ENCODE measurements around the gene PSMB4.
"Not testable (repeated sequence)": the region's sequence is repeated elsewhere in the genome, so short reads cannot be mapped to it uniquely, and the experiment has no call there.

Gene PSMB4

GRCh38 chr1:151390221-151391078 lies 8.9 kb upstream of the PSMB4 start:
- not testable (repeated sequence) for DNase-seq (ENCODE audit: low spot score)

DNA sequence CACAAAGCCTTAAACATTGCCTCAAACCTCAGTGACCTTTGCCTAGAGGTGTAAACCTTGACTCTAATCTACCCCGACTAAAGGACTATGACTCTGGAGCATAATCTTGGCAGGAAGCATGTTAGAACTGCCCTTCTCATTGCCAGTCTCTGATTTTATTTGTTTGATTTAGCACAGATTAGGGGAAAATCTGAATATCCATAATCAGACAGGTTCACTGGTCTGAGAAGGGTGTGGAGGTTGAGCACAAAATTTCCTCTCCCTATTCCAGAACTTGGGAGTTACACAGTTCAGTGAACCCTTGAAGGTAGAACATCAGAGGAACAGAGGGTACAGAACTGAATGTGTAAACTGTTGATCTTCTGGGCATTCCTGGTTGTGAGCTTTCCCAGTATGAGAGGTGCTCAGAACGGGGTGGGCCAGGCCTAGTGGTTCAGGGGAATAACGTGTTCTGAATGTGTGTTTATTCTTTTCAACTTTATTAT lies 8.3 kb upstream of the PSMB4 start:
- DNase-seq (ENCODE audit: low spot score) = no peak

DNA sequence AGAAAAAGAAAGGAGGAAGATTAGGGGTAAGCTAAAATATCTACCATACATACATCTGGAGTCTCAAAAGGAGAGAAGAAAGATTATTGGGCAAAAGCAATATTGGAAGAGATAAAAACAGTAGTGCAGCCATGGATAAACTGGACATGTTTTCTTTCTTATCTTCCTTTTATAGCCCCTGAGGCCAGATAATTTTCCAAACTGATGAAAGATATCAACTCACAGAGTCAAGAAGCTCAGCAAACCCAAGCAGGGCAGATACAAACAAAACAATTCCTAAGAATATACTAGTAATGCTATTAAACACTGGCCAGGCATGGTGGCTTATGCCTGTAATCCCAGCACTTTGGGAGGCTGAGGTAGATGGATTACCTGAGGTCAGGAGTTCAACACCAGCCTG lies 5.8 kb upstream of the PSMB4 start:
- DNase-seq (ENCODE audit: low spot score) = no peak

DNA sequence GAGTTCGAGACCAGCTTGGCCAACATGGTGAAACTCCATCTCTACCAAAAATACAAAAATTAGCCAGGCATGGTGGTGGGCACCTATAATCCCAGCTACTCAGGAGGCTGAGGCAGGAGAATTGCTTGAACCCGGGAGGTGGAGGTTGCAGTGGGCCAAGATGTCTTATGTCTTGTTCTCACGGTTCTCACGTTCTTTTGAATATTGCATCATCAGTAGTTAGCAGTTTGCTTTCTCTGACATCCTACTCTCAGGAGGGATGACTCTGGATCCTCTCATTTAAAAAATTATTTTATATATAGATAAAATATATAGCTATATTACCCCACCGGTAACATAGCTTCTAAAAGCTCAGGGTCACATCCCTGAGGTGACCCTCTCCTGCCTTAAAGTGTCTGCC lies 3.1 kb upstream of the PSMB4 start:
- DNase-seq (ENCODE audit: low spot score) = not testable (repeated sequence)

- peak; percentile 86 for DNase-seq (ENCODE audit: low spot score)
Observed at GRCh38 chr1:151401125-151401788, 1.9 kb downstream of the PSMB4 start.

GRCh38 chr1:151401860-151402259 lies 2.5 kb downstream of the PSMB4 start:
- DNase-seq (ENCODE audit: low spot score) = no peak

DNA sequence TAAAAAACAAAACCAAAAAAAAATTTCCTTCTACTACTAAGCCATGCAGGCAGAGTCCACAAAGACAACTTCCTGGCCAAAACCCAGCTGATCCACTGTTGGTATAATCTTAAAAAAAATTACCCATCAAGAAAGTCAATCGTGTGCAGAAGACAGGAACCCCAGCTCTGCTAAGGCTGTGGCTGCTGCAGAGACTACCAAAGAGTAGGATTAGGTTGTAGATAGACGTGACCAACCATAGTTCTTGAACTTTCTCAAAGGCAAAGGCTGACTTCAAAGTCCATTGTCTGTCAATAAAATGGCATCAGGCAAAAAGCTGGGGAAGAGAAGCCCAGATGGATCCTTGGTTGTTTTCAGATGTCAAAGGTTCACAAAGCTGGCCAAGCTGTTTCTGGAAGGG lies 3.4 kb downstream of the PSMB4 start:
- DNase-seq (ENCODE audit: low spot score) = no peak

GRCh38 chr1:151403612-151404011 lies 4.2 kb downstream of the PSMB4 start:
- DNase-seq (ENCODE audit: low spot score) = no peak

GRCh38 chr1:151405187-151405951 lies 6.0 kb downstream of the PSMB4 start:
- no peak for DNase-seq (ENCODE audit: low spot score)

GRCh38 chr1:151406176-151406575 lies 6.8 kb downstream of the PSMB4 start:
- peak; percentile 89 for DNase-seq (ENCODE audit: low spot score)

DNA sequence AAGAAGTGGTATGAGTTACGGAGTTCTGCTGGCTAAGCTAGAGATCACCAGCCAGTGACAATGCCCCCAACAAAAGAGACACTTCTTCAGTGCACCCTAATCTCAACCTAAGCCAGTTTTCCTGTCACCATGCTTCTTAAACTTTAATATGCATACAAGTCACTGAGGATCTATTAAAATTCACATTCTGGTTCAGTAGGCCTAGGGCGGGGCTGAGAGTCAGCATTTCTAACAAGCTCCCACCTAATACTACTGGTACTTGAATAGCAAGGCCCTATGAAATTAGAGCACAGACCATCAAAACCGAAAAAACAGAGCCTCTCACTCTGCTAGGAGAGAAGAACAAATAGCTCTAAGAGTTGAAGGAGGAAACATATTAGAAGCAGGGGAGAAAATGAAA lies 7.9 kb downstream of the PSMB4 start:
- no peak for DNase-seq (ENCODE audit: low spot score)

- DNase-seq (ENCODE audit: low spot score) = no peak
Observed at GRCh38 chr1:151408891-151409290, 9.5 kb downstream of the PSMB4 start.

DNA sequence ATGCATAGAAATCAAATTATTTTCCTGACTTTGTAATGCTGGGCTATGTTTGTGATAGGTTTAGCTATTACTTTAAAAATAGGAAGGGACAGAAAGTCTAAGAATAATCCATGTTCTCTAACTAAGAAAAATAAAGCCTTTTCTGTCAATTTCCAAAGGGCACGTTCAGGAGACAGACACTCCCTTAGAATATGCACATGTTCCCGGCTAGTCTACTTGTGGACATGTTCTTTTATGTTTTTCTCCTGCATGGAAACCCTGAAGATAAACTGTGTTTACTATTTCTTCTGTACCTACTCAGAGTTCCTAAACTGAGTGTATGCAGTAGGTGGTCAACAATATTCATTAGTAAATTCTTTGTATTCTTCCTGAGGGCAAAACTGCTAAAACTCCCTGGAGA lies 12.5 kb downstream of the PSMB4 start:
- DNase-seq (ENCODE audit: low spot score) = no peak

DNA sequence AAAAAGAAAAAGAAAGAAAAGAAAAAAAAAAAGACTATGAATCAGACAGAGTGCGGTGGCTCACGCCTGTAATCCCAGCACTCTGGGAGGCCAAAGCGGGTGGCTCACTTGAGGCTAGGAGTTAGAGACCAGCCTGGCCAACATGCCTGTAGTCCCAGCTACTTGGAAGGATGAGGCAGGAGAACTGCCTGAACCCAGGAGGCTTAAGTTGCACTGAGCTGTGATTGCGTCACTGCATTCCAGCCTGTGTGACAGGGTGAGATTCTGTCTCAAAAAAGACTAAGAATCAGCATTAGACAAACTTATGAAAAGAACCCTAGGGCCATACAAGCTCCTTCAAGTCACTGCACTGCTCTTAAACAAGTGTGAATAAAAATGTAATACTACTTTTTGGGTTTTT lies 16.9 kb downstream of the PSMB4 start:
- DNase-seq (ENCODE audit: low spot score) = no peak

DNA sequence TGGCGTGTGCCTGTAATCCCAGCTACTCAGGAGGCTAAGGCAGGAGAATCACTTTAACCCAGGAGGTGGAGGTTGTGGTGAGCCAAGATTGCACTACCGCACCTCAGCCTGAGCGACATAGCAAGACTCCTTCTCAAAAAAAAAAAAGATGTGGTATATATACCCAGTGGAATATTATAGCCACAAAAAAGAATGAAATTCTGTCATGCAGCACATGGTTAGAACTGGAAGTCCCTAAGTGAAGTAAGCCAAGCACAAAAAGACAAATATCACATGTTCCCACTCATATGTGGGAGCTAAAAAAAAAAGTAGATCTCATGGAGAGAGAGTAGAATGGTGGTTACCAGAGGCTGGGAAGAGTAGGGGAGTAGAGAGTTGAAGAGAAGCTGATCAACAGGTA lies 18.7 kb downstream of the PSMB4 start:
- no peak for DNase-seq (ENCODE audit: low spot score)

DNA sequence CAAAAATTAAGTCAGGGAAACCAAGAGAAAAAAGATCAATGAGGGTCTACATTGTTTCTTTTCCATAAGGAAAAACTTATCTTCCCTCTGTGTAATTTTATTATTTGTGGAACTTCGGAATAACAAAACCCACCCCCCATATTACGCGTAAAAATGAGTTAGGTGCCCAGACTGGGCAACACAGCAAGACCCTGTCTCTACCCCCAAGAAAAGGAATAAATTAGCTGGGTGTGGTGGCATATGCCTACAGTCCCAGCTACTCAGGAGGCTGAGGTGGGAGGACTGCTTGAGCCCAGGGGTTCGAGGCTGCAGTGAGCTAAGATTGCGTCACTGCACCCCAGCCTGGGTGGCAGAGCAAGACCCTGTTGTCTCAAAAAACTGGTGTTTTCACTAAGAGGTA lies 20.4 kb downstream of the PSMB4 start:
- DNase-seq (ENCODE audit: low spot score) = no peak

DNA sequence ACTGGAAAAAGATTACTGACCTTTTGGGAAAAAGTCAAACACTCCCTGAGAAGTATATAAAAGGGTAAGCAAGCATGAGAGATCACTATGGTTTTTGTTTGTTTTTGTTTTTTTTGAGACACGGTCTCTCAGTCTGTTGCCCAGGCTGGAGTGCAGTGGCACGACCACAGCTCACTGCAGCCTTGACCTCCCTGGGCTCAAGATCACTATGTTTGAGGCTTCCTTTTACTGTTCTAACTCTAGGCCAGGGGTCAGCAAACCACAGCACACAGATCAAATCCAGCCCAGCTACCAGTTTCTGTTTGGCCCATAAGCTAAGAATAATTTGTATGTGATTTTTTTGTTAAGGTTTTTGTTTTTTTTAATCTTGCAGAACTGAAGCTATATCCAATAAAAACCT lies 25.7 kb downstream of the PSMB4 start:
- no peak for DNase-seq (ENCODE audit: low spot score)

DNA sequence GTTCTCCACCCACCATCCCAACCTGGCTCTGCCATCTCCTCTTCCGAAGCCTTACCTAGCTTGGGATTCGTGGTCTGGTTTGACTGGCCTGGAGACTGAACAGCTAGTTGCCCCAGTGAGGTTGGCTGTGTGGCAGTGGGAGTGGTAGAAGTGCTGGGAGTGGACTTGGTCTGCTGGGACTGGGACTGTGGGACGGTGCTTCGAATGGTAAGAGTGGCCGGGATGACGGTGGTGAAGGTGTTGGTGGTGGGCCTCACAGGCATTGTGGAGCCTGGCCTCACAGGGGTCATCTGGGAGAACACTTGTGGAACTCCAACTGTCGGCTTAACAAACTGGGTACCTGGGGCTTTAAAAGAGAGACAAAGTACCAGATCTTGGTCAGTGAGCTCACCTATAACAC lies 28.7 kb downstream of the PSMB4 start:
- DNase-seq (ENCODE audit: low spot score) = no peak

- DNase-seq (ENCODE audit: low spot score) = not testable (repeated sequence)
Observed at GRCh38 chr1:151433827-151434226, 34.5 kb downstream of the PSMB4 start.

DNA sequence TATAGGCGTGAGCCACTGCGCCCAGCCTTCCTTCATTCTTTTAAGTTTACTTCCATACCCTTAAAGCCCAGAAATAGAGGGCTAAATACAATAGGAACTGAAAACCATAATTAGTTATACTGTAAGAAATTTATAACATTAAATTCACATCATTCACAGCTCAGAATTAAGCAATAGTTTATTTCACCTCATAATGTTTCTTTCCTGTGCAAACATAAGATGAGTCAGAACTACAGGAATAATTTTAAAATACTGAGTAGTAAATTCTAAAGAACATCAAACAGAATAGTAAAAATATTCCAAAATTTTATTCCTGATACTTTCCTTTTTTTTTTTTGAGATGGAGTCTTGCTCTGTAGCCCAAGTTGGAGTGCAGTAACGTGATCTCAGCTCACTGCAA lies 35.8 kb downstream of the PSMB4 start:
- no peak for DNase-seq (ENCODE audit: low spot score)

DNA sequence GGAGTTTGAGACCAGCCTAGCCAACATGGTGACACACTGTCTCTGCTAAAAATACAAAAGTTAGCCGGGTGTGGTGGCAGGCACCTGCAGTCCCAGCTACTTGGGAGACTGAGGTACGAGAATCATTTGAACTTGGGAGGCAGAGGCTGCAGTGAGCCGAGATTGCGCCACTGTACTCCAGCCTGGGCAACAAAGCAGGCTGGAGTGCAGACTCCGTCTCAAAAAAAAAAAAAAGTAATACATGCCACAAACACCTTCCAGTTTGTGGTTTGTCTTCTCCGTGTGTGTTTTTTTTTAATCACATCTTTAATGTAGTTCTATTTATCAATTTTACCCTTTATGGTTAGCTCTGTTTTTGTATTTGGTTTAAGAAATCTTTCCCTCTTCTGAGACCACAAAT lies 37.6 kb downstream of the PSMB4 start:
- no peak for DNase-seq (ENCODE audit: low spot score)

DNA sequence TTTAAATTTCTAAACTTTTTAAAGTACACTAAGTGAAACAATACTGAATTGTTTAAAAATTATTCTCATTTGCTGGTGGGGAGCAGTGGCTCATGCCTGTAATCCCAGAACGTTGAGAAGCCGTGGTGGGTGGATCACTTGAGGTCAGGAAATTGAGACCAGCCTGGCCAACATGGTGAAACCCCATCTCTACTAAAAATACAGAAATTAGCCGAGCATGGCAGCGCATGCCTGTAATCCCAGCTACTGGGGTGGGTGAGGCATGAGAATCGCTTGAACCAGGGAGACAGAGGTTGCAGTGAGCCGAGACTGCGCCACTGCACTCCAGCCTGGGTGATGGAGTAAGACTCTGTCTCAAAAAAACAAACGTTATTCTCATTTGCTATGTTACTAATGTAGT lies 38.0 kb downstream of the PSMB4 start:
- not testable (repeated sequence) for DNase-seq (ENCODE audit: low spot score)

Measured in COLO829 (cell line).